ENCODE data around the gene LHFPL5. TPM values are rescaled to one million over a fixed set of nuclear protein-coding genes. Genes with fewer than 3 reads are reported as not detected.

The LHFPL5 gene
- total RNA-seq, 4 donors from 2014 or later, result not detected

- TF ChIP-seq CTCF (IDR thresholded peaks at IDR 0.05), result no peak
- no peak for TF ChIP-seq POLR2A (IDR thresholded peaks at IDR 0.05)
- no peak overlapping the region for H3K4me3 ChIP-seq
- H3K27ac ChIP-seq, result no peak overlapping the region
- H3K27me3 ChIP-seq, result peaks cover 0 to 87% (median 8%) of the 10 kb centered on the region in 4 donors
- whole genome bisulfite sequencing, 2 donors, result 63 to 77% methylated on average over 5 of the region's 5 CpGs
- H3K4me1 ChIP-seq, result peaks cover 0 to 8% (median 0%) of the 10 kb centered on the region in 3 donors
- H3K36me3 ChIP-seq, result no peaks in the 10 kb centered on the region
- H3K9me3 ChIP-seq, result no peaks in the 10 kb centered on the region
- no peak for DNase-seq
- intact Hi-C loops (cut with DNase I), result no loop called here
Measured at GRCh38 chr6:35790683-35791082, 14.5 kb upstream of the LHFPL5 start.

GRCh38 chr6:35794536-35795452 lies 10.4 kb upstream of the LHFPL5 start:
- Histone ChIP-seq H3K4me1 (no peaks in the 10 kb centered on the region), H3K9me3 (no peaks in the 10 kb centered on the region), H3K27me3 (peaks cover 0 to 73% (median 0%) of the 10 kb centered on the region in 4 donors), H3K27ac (no peak overlapping the region), H3K4me3 (no peak overlapping the region), H3K36me3 (no peaks in the 10 kb centered on the region)
- intact Hi-C loops (cut with DNase I), result no loop called here
- TF ChIP-seq POLR2A (IDR thresholded peaks at IDR 0.05), result no peak
- TF ChIP-seq CTCF (IDR thresholded peaks at IDR 0.05), result no peak
- no peak for DNase-seq
- 87 to 88% methylated on average over 15 to 17 of the region's 17 CpGs for whole genome bisulfite sequencing, 2 donors

- peaks cover 0 to 65% (median 0%) of the 10 kb centered on the region in 4 donors for H3K27me3 ChIP-seq
- DNase-seq, result no peak
- 77 to 79% methylated on average over 10 to 11 of the region's 11 CpGs for WGBS, 2 donors
- no peak for TF ChIP-seq CTCF (IDR thresholded peaks at IDR 0.05)
- TF ChIP-seq POLR2A (IDR thresholded peaks at IDR 0.05), result no peak
- H3K36me3 ChIP-seq, result no peaks in the 10 kb centered on the region
- H3K4me1 ChIP-seq, result no peaks in the 10 kb centered on the region
- intact Hi-C loops (cut with DNase I), result no loop called here
- no peak overlapping the region for H3K4me3 ChIP-seq
- no peak overlapping the region for H3K27ac ChIP-seq
- no peaks in the 10 kb centered on the region for H3K9me3 ChIP-seq
Measured at GRCh38 chr6:35795453-35796071, 9.6 kb upstream of the LHFPL5 start.

GRCh38 chr6:35796236-35796635 lies 8.9 kb upstream of the LHFPL5 start:
- Histone ChIP-seq H3K9me3 (no peaks in the 10 kb centered on the region), H3K27ac (no peak overlapping the region), H3K27me3 (peaks cover 0 to 58% (median 0%) of the 10 kb centered on the region in 4 donors), H3K36me3 (no peaks in the 10 kb centered on the region), H3K4me1 (no peaks in the 10 kb centered on the region), H3K4me3 (no peak overlapping the region)
- no peak for DNase-seq
- intact Hi-C loops (cut with DNase I), result no loop called here
- TF ChIP-seq POLR2A (IDR thresholded peaks at IDR 0.05) (no peak), CTCF (IDR thresholded peaks at IDR 0.05) (no peak)
- WGBS, 2 donors, result 74 to 79% methylated on average over 4 of the region's 4 CpGs

Data from esophagus squamous epithelium (tissue), 5 donors.